Activated CD4-positive, alpha-beta memory T cell treated with anti-CD3 and anti-CD28 coated beads, Interleukin-2, amount 10 ng/mL, durations not matched to agents 7 days and 5 days (primary cell): ENCODE data around the gene FNDC1. TPM values are rescaled to one million over a fixed set of nuclear protein-coding genes. Genes with fewer than 3 reads are reported as not detected.

Experiments used
- CTCF ChIA-PET: fragments of 350-600 bp; sonication (Branson Sonifier 250); formaldehyde crosslinking; loops from one replicate; lab custom pipeline; 2021; ENCODE audit warnings: antibody characterized with exemption, inconsistent platforms; lab: Charles Lee
- POLR2A ChIA-PET: fragments of 350-600 bp; sonication (Branson Sonifier 250); formaldehyde crosslinking; loops from one replicate; lab custom pipeline; 2021; ENCODE audit warnings: antibody characterized with exemption; lab: Charles Lee
- DNase-seq: peaks from one replicate; pipeline ENCODE4 v3.0.0-alpha.2; 2020
- H3K27ac Mint-ChIP-seq: one replicate; pipeline ENCODE4 v1.8.0; 2021; ENCODE audit warnings: mild to moderate bottlenecking, mixed read lengths
- H3K27me3 Mint-ChIP-seq: one replicate; pipeline ENCODE4 v1.8.0; 2021; ENCODE audit warnings: mixed read lengths
- H3K36me3 Mint-ChIP-seq: one replicate; pipeline ENCODE4 v1.8.0; 2021; ENCODE audit warnings: low read depth, mixed read lengths
- H3K4me1 Mint-ChIP-seq: one replicate; pipeline ENCODE4 v1.8.0; 2021; ENCODE audit warnings: mixed read lengths
- H3K4me3 Mint-ChIP-seq: one replicate; pipeline ENCODE4 v1.8.0; 2021; ENCODE audit warnings: mild to moderate bottlenecking, mixed read lengths
- H3K9me3 Mint-ChIP-seq: one replicate; pipeline ENCODE4 v1.8.0; 2021; ENCODE audit warnings: mixed read lengths
- total RNA-seq, 2 experiments: library from RNA; stranded (reverse); gene quantifications; one replicate each; pipeline ENCODE4 v1.2.3, GENCODE V29; 2021

Gene FNDC1
- total RNA-seq, 2 experiments from 2014 or later, result not detected

- Mint-ChIP-seq H3K27me3 (peaks cover 30% of the 10 kb centered on the region), H3K36me3 (no peaks in the 10 kb centered on the region), H3K4me3 (no peak overlapping the region), H3K9me3 (no peaks in the 10 kb centered on the region), H3K4me1 (peaks cover 2% of the 10 kb centered on the region), H3K27ac (no peak overlapping the region)
- CTCF ChIA-PET, result interaction anchor here (0.7 to 9.6 kb wide), 45 partner anchors 8 to 387 kb away, joined by 3 to 189 read pairs (median 4); partner anchors contain the start of gene RSPH3
- DNase-seq, result peak; percentile 79
- POLR2A ChIA-PET, result interaction anchor here (0.6 to 2.2 kb wide), 7 partner anchors 25 to 134 kb away, joined by 3 to 14 read pairs (median 4); partner anchors contain the start of gene RSPH3
Measured at GRCh38 chr6:159134701-159135364, 34.4 kb upstream of the FNDC1 start.

DNA sequence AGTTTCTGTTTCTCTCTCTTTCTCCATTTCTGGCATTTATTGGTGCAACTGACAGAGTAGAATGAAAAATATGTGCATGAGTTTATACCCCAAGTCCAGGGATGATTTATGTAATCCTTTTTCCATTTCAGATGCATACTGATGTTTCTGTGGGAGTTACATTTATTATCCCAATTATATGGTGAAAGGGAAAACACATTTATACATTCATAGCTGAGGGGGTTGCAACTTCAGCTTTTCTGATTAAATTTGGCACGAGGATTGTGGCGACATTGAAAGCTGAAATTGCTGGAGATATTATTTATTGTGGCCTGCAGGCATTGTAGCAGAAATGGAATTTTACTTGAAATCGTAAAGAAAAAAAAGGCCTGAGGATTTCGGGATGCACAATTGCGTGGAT is 31.5 kb upstream of the FNDC1 start:
- CTCF ChIA-PET, result interaction anchor here (0.9 to 9.6 kb wide), 3 partner anchors 129 to 703 kb away, joined by 3 to 189 read pairs (median 4); partner anchors contain the start of gene RSPH3
- no peak overlapping the region for H3K4me3 Mint-ChIP-seq
- DNase-seq, result no peak
- H3K27ac Mint-ChIP-seq, result no peak overlapping the region
- H3K4me1 Mint-ChIP-seq, result peaks cover 2% of the 10 kb centered on the region
- H3K27me3 Mint-ChIP-seq, result peaks cover 32% of the 10 kb centered on the region
- H3K36me3 Mint-ChIP-seq, result no peaks in the 10 kb centered on the region
- POLR2A ChIA-PET, result no interaction called here
- H3K9me3 Mint-ChIP-seq, result peaks cover 3% of the 10 kb centered on the region

DNA sequence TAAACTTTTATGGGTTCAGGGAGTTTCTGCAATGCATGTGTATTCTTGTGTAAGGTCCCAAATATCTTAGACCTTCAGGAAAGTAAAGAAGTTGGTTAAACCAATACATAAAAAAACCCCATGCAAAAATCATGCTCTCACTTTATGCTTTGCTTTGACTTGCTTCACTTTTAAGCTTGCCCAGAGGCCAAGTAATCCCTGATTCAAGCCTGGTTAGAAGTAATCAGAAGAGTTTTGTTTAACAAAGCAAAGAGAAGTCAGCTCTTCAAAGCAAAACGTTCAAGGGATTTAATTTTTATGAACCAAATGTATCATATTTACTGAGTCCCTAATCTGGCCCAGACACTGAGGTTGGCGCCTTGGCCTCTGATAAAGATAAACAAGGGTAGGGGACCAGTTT is 26.7 kb upstream of the FNDC1 start:
- no peaks in the 10 kb centered on the region for H3K36me3 Mint-ChIP-seq
- H3K27ac Mint-ChIP-seq, result no peak overlapping the region
- H3K4me1 Mint-ChIP-seq, result no peaks in the 10 kb centered on the region
- H3K27me3 Mint-ChIP-seq, result peaks cover 36% of the 10 kb centered on the region
- POLR2A ChIA-PET, result no interaction called here
- no peak overlapping the region for H3K4me3 Mint-ChIP-seq
- DNase-seq, result no peak
- CTCF ChIA-PET, result interaction anchor here (1.2 kb wide), 1 partner anchor 8 kb away, joined by 5 read pairs; no protein-coding TSS in a partner anchor
- H3K9me3 Mint-ChIP-seq, result peaks cover 3% of the 10 kb centered on the region

DNA sequence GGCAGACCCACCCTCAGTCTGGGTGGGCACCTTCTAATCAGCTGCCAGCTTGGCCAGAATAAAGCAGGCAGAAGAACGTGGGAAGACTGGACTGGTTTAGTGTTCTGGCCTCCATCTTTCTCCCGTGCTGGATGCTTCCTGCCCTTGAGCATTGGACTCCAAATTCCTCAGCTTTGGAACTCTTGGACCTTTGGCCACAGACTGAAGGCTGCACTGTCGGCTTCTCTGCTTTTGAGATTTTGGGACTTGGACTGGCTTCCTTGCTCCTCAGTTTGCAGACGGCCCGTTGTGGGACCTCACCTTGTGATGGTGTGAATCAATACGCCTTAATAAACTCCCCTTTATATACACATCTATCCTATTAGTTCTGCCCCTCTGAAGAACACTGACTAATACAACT is 20.6 kb upstream of the FNDC1 start:
- no peak overlapping the region for H3K4me3 Mint-ChIP-seq
- ChIA-PET POLR2A (no interaction called here), CTCF (interaction anchor here (2.3 to 5.8 kb wide), 2 partner anchors 15 to 25 kb away, joined by 7 to 27 read pairs; no protein-coding TSS in a partner anchor)
- no peak overlapping the region for H3K27ac Mint-ChIP-seq
- DNase-seq, result no peak
- H3K36me3 Mint-ChIP-seq, result no peaks in the 10 kb centered on the region
- peaks cover 35% of the 10 kb centered on the region for H3K27me3 Mint-ChIP-seq
- no peaks in the 10 kb centered on the region for H3K9me3 Mint-ChIP-seq
- H3K4me1 Mint-ChIP-seq, result peaks cover 1% of the 10 kb centered on the region

DNA sequence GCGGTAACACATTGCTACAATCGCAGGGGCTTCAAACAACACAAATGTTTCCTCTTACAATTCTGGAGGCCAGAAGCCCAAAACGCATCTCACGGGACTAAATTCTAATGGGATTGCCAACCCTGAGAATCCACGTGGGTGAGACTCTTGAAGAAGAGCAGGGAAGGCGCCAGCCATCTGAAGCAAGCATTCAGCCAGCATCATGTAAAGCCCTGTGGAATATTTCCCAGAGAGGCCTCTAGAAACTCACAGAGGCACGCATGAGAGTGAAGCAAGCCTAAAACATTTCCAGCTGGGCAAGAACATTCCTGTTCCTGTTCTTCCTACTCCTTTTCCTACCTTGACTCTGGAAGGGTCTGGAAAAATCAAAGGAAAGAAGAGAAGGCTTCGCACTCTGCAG is 19.6 kb upstream of the FNDC1 start:
- no peaks in the 10 kb centered on the region for H3K36me3 Mint-ChIP-seq
- DNase-seq, result no peak
- peaks cover 34% of the 10 kb centered on the region for H3K27me3 Mint-ChIP-seq
- no peaks in the 10 kb centered on the region for H3K9me3 Mint-ChIP-seq
- no peak overlapping the region for H3K27ac Mint-ChIP-seq
- peaks cover 1% of the 10 kb centered on the region for H3K4me1 Mint-ChIP-seq
- POLR2A ChIA-PET, result no interaction called here
- no peak overlapping the region for H3K4me3 Mint-ChIP-seq
- CTCF ChIA-PET, result interaction anchor here (2.3 to 5.8 kb wide), 2 partner anchors 16 to 24 kb away, joined by 7 to 27 read pairs; no protein-coding TSS in a partner anchor

GRCh38 chr6:159151266-159151855 is 17.8 kb upstream of the FNDC1 start:
- peak; percentile 41 for DNase-seq
- H3K36me3 Mint-ChIP-seq, result peaks cover 4% of the 10 kb centered on the region
- POLR2A ChIA-PET, result no interaction called here
- H3K4me3 Mint-ChIP-seq, result no peak overlapping the region
- CTCF ChIA-PET, result interaction anchor here (0.9 to 5.8 kb wide), 5 partner anchors 11 to 181 kb away, joined by 3 to 27 read pairs (median 3); no protein-coding TSS in a partner anchor
- H3K9me3 Mint-ChIP-seq, result peaks cover 9% of the 10 kb centered on the region
- H3K27ac Mint-ChIP-seq, result no peak overlapping the region
- H3K4me1 Mint-ChIP-seq, result peaks cover 1% of the 10 kb centered on the region
- peaks cover 37% of the 10 kb centered on the region for H3K27me3 Mint-ChIP-seq

DNA sequence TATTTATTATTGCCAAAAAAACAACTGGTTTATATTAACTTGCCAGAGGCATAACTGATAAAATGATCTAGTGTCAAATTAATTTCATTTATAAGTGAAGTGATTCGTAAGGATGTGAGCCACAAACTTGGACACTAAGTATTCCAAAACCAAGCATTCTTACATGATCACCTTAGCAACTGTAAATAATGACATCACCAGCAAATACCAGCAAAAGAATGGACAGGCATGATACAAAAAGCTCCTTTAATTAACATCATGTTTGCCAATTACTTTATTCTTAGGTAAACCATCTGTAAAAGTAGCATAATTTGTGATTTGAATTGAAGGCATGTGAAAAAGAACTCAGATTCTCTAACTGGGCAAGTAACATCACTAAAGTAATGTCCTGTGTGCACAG is 17.2 kb upstream of the FNDC1 start:
- no peak for DNase-seq
- Mint-ChIP-seq H3K4me3 (no peak overlapping the region), H3K36me3 (peaks cover 4% of the 10 kb centered on the region), H3K27me3 (peaks cover 34% of the 10 kb centered on the region), H3K4me1 (peaks cover 1% of the 10 kb centered on the region), H3K27ac (no peak overlapping the region), H3K9me3 (peaks cover 11% of the 10 kb centered on the region)
- POLR2A ChIA-PET, result no interaction called here
- CTCF ChIA-PET, result interaction anchor here (0.9 to 5.8 kb wide), 4 partner anchors 19 to 181 kb away, joined by 3 to 27 read pairs (median 4); no protein-coding TSS in a partner anchor

GRCh38 chr6:159152782-159153181 is 16.4 kb upstream of the FNDC1 start:
- Mint-ChIP-seq H3K4me1 (peaks cover 1% of the 10 kb centered on the region), H3K9me3 (peaks cover 13% of the 10 kb centered on the region), H3K27me3 (peaks cover 36% of the 10 kb centered on the region), H3K27ac (no peak overlapping the region), H3K36me3 (peaks cover 4% of the 10 kb centered on the region), H3K4me3 (no peak overlapping the region)
- ChIA-PET POLR2A (no interaction called here), CTCF (no interaction called here)
- DNase-seq, result no peak

- Mint-ChIP-seq H3K27me3 (peaks cover 33% of the 10 kb centered on the region), H3K4me3 (no peak overlapping the region), H3K27ac (no peak overlapping the region), H3K9me3 (peaks cover 13% of the 10 kb centered on the region), H3K36me3 (peaks cover 4% of the 10 kb centered on the region), H3K4me1 (peaks cover 1% of the 10 kb centered on the region)
- no peak for DNase-seq
- POLR2A ChIA-PET, result no interaction called here
- CTCF ChIA-PET, result interaction anchor here (0.6 to 1.6 kb wide), 4 partner anchors 8 to 408 kb away, joined by 3 read pairs; no protein-coding TSS in a partner anchor
Measured at GRCh38 chr6:159155679-159156078, 13.5 kb upstream of the FNDC1 start.

DNA sequence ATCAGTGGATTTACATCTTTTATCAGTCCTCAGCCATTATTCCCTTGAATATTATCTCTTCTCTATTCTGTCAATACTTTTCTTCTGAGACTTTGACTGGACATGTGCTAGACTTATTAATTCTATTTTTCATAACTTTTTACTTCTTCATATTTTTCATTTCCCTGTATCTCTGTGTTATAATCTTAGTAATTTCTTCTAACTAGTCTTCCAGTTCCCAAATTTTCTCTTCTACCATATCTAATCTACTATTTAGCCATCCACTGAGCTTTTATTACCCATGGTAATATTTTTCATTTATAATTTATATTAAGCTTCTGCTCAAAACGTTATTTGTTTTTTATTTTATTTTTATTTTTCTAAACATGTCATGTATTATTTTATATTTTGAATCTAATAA is 13.1 kb upstream of the FNDC1 start:
- Mint-ChIP-seq H3K4me1 (peaks cover 1% of the 10 kb centered on the region), H3K27ac (no peak overlapping the region), H3K9me3 (peaks cover 13% of the 10 kb centered on the region), H3K27me3 (peaks cover 33% of the 10 kb centered on the region), H3K4me3 (no peak overlapping the region), H3K36me3 (peaks cover 4% of the 10 kb centered on the region)
- DNase-seq, result no peak
- CTCF ChIA-PET, result interaction anchor here (0.6 to 1.6 kb wide), 5 partner anchors 9 to 408 kb away, joined by 3 read pairs; no protein-coding TSS in a partner anchor
- POLR2A ChIA-PET, result no interaction called here

- Mint-ChIP-seq H3K9me3 (peaks cover 13% of the 10 kb centered on the region), H3K27ac (no peak overlapping the region), H3K4me3 (no peak overlapping the region), H3K36me3 (peaks cover 4% of the 10 kb centered on the region), H3K4me1 (no peaks in the 10 kb centered on the region), H3K27me3 (peaks cover 34% of the 10 kb centered on the region)
- POLR2A ChIA-PET, result no interaction called here
- no peak for DNase-seq
- CTCF ChIA-PET, result interaction anchor here (0.6 kb wide), 1 partner anchor 636 kb away, joined by 4 read pairs; no protein-coding TSS in a partner anchor
Measured at GRCh38 chr6:159157431-159157830, 11.8 kb upstream of the FNDC1 start.

DNA sequence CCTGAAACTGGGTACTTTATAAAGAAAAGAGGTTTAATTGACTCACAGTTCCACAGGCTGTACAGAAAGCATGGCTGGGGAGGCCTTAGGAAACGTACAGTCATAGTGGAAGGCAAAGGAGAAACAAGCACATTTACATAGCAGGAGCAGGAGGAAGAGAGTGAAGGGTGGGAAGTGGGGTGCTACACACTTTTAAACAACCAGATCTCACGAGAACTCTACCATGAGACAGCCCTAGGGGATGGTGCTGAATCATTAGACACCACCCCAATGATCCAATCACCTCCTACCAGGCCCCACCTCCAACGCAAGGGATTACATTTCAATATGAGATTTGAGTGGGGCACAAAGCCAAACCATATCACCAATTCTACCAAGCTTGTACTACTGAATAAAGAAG is 7.4 kb upstream of the FNDC1 start:
- DNase-seq, result no peak
- Mint-ChIP-seq H3K36me3 (no peaks in the 10 kb centered on the region), H3K4me3 (no peak overlapping the region), H3K4me1 (no peaks in the 10 kb centered on the region), H3K27ac (no peak overlapping the region), H3K9me3 (peaks cover 3% of the 10 kb centered on the region), H3K27me3 (peaks cover 51% of the 10 kb centered on the region)
- POLR2A ChIA-PET, result no interaction called here
- CTCF ChIA-PET, result interaction anchor here (1.3 kb wide), 2 partner anchors 12 to 27 kb away, joined by 4 read pairs; no protein-coding TSS in a partner anchor

DNA sequence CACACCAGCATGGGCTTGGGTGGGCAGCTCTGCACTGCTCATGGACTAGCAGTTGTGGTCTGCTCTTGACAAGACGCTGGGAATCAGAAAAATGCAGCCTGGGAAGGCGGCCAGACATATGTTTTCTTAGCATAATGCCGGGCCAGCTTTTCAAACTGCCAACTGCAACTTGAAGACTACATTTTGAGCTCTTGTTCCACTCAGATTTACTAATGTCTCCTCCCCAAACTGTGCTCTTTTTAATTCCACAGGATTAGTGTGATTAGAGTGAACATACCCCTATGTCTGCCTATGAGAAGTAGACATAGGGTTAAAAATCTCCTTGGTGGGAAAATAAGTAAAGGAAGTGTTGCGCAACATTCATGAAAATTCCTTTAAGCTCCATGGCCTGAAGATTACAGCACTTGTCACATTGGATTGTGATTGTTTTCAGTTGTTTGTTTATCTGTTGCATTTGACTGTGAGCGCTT is 5.3 kb upstream of the FNDC1 start:
- H3K27ac Mint-ChIP-seq, result no peak overlapping the region
- H3K4me3 Mint-ChIP-seq, result no peak overlapping the region
- POLR2A ChIA-PET, result no interaction called here
- peaks cover 59% of the 10 kb centered on the region for H3K27me3 Mint-ChIP-seq
- no peaks in the 10 kb centered on the region for H3K9me3 Mint-ChIP-seq
- CTCF ChIA-PET, result no interaction called here
- peaks cover 9% of the 10 kb centered on the region for H3K4me1 Mint-ChIP-seq
- no peaks in the 10 kb centered on the region for H3K36me3 Mint-ChIP-seq
- no peak for DNase-seq
